ENCODE data around the gene ORC3. TPM values are rescaled to one million over a fixed set of nuclear protein-coding genes. Genes with fewer than 3 reads are reported as not detected.

The ORC3 gene
- total RNA-seq: 16.3 and 18.6 TPM in 2 replicates

GRCh38 chr6:87589693-87590416 lies at the start of gene ORC3, which contains the start of gene RARS2:
Gene ORC3 (plus strand): TSS chr6:87590135. CDS start chr6:87590169, 34 bp downstream.
Gene RARS2 (minus strand): TSS chr6:87589987. CDS start chr6:87589957, 30 bp downstream.

GRCh38 chr6:87701676-87702588 lies 112.0 kb downstream of the ORC3 start, which contains the start of gene AKIRIN2:
Gene AKIRIN2 (minus strand): TSS chr6:87702233. CDS start chr6:87701684, 549 bp downstream.

Other genes with a start within 250 kb of the ORC3 start
- gene C6orf163, start 245.3 kb upstream of the ORC3 start, total RNA-seq: 0.13 and 0.88 TPM in 2 replicates
- 0.39 TPM in 1 of 2 replicates, not detected in the other for gene CFAP206, start 182.2 kb upstream of the ORC3 start, total RNA-seq
- 11.9 and 13.7 TPM in 2 replicates for gene SLC35A1, start 117.2 kb upstream of the ORC3 start, total RNA-seq
- gene RARS2, start 148 bp upstream of the ORC3 start, total RNA-seq: 22.6 and 35.5 TPM in 2 replicates
- 23.0 and 30.3 TPM in 2 replicates for gene AKIRIN2, start 112.1 kb downstream of the ORC3 start, total RNA-seq

All from epithelial cell of alveolus of lung (primary cell).